Kidney (tissue), 14 donors: ENCODE measurements around the gene SH3TC2. TPM values are rescaled to one million over a fixed set of nuclear protein-coding genes. Genes with fewer than 3 reads are reported as not detected.

Experiments
- DNase-seq, 5 donors: peaks; one replicate each; pipeline ENCODE4 v3.0.0-alpha.2; 2013 to 2020
- FAIRE-seq: peaks from 2 replicates; lab custom pipeline; 2012; peaks lifted over from hg19 to GRCh38; lab: Jason Lieb, UNC
- H3K27ac ChIP-seq, 2 donors: one replicate each; pipeline ENCODE4 v1.7.0; 2013; ENCODE audit warnings: low read depth in 2 of 2, low read length in 2 of 2, inconsistent platforms in 1 of 2
- H3K27me3 ChIP-seq: one replicate; pipeline ENCODE4 v1.7.1; 2013; ENCODE audit warnings: low read length, inconsistent platforms; ENCODE audit not compliant: control insufficient read depth, insufficient read depth
- H3K36me3 ChIP-seq, 3 donors: one replicate each; pipeline versions ENCODE4 v1.7.0 to v1.7.1; 2013; ENCODE audit warnings: low read length in 3 of 3, control low read depth in 1 of 3, inconsistent platforms in 1 of 3; ENCODE audit not compliant: insufficient read depth in 3 of 3, control insufficient read depth in 2 of 3
- H3K4me1 ChIP-seq, 3 donors: one replicate each; pipeline versions ENCODE4 v1.7.0 to v1.7.1; 2013; ENCODE audit warnings: low read length in 3 of 3, inconsistent platforms in 1 of 3, low read depth in 1 of 3; ENCODE audit not compliant: control insufficient read depth in 2 of 3, insufficient read depth in 2 of 3
- H3K4me3 ChIP-seq, 3 donors: one replicate each; pipeline versions ENCODE4 v1.7.0 to v1.8.1; 2013; ENCODE audit warnings: low read length in 3 of 3, control low read depth in 1 of 3, inconsistent platforms in 1 of 3
- H3K9ac ChIP-seq, 3 donors: one replicate each; pipeline versions ENCODE4 v1.7.0 to v1.7.1; 2013; ENCODE audit warnings: low read length in 3 of 3, control low read depth in 1 of 3, inconsistent platforms in 1 of 3
- H3K9me3 ChIP-seq, 3 donors: one replicate each; pipeline versions ENCODE4 v1.7.0 to v1.7.1; 2013; ENCODE audit warnings: low read length in 3 of 3, control low read depth in 1 of 3, inconsistent platforms in 1 of 3; ENCODE audit not compliant: control insufficient read depth in 2 of 3, insufficient read depth in 1 of 3
- CTCF ChIP-seq: IDR thresholded peaks from 3 replicates; pipeline ENCODE4 v1.5.1; 2012; ENCODE audit warnings: mild to moderate bottlenecking, moderate library complexity, borderline replicate concordance; ENCODE audit not compliant: insufficient read depth; ENCODE audit errors: extremely low read depth
- intact Hi-C: fragments of 100-400 bp; cut with DNase I; formaldehyde crosslinking; loops from one replicate; pipeline ENCODE4 v1.11.1; 2022
- polyA plus RNA-seq: library from polyadenylated mRNA; stranded (reverse); fragments of 350-450 nt; fragmentation: Illumina TruSeq; extraction: RNeasy Lipid Tissue Mini Kit (QIAGEN cat#74804); gene quantifications from one replicate; pipeline ENCODE4 v1.2.3, GENCODE V29; 2014; ENCODE audit warnings: low read depth, low replicate concordance; ENCODE audit not compliant: insufficient read depth
- total RNA-seq: library from RNA; stranded (reverse); fragmentation: NEBNext Ultra II Directional; extraction: Animal tissue kit (Norgen Biotek cat#: 25700); gene quantifications from one replicate; pipeline ENCODE4 v1.2.1, GENCODE V29; 2021
- donor health status: control.
- donor health status: control.
- donor health status: control.
- donor health status: control.
- donor health status: control.
- donor health status: DM: yes; HTN: yes; CAD: no.
- donor health status: Normal renal cell carcinoma (clear cell type).

Gene SH3TC2
- total and polyA plus RNA-seq, 2 donors from 2014 or later = 0.17 to 1.3 TPM

GRCh38 chr5:149061341-149061740 lies 1.5 kb downstream of the SH3TC2 start:
- no peak for TF ChIP-seq CTCF
- H3K4me3 ChIP-seq = no peak overlapping the region
- H3K36me3 ChIP-seq = no peaks in the 10 kb centered on the region
- FAIRE-seq (no peak), DNase-seq (no peak)
- no peaks in the 10 kb centered on the region for H3K9me3 ChIP-seq
- peaks cover 0 to 2% (median 0%) of the 10 kb centered on the region in 3 donors for H3K4me1 ChIP-seq
- intact Hi-C loops = no loop called here
- H3K27me3 ChIP-seq = no peaks in the 10 kb centered on the region
- H3K9ac ChIP-seq = no peak overlapping the region
- H3K27ac ChIP-seq = no peak overlapping the region

DNA sequence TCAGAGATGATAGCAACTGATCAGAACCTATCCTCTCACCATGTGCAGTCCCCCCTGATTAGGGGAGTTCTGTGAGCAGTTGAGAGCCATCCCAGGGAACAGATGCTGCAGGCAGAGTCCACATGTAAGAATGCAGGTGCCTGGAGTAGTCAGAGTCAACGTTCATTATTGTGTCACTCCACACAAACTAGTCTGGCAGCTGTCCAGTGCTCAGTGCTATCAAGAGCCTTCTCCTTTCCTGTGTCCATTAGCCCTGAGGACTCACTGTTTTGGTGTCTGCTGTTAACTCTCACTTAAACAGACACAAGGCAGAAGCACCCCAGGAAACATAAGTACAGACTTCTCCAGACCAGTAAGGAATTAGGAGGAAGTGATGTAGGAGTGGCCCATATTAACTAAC lies 2.5 kb downstream of the SH3TC2 start:
- H3K9ac ChIP-seq = no peak overlapping the region
- intact Hi-C loops = no loop called here
- peaks cover 0 to 2% (median 0%) of the 10 kb centered on the region in 3 donors for H3K4me1 ChIP-seq
- no peak overlapping the region for H3K27ac ChIP-seq
- peak in 1 of 5 donors; percentile 20 for DNase-seq
- H3K4me3 ChIP-seq = no peak overlapping the region
- H3K36me3 ChIP-seq = no peaks in the 10 kb centered on the region
- TF ChIP-seq CTCF = no peak
- no peaks in the 10 kb centered on the region for H3K27me3 ChIP-seq
- H3K9me3 ChIP-seq = no peaks in the 10 kb centered on the region
- FAIRE-seq = no peak

- Histone ChIP-seq H3K9me3 (no peaks in the 10 kb centered on the region), H3K9ac (no peak overlapping the region), H3K27ac (no peak overlapping the region), H3K27me3 (no peaks in the 10 kb centered on the region), H3K4me1 (no peaks in the 10 kb centered on the region), H3K4me3 (no peak overlapping the region), H3K36me3 (no peaks in the 10 kb centered on the region)
- FAIRE-seq (peak; percentile 64), DNase-seq (no peak)
- intact Hi-C loops = no loop called here
- TF ChIP-seq CTCF = no peak
These were observed 6.2 kb downstream of the SH3TC2 start for GRCh38 chr5:149056616-149057165.

DNA sequence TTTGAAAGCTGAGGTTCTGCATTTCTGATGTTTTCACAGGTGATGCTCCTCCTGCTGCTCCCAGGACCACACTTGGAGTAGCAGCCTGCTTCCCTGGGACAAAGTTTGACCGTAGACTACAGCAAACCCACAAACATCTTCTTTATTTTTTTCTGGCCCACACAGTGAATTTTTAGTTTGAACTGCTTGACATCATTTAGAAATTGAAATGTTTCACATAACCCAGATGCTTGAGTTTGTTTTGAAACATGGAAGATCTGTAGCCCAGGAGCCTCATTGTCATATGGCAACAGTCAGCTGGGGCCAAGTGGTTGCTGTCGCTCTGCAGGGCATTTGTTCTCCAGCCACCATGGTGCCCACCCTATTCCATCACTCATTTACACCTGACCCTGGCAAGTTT lies 8.4 kb downstream of the SH3TC2 start:
- no peak for FAIRE-seq
- intact Hi-C loops = no loop called here

More for the DNA sequence above, 8.4 kb downstream of the SH3TC2 start:
- Histone ChIP-seq H3K4me1 (no peaks in the 10 kb centered on the region), H3K4me3 (no peak overlapping the region), H3K9ac (no peak overlapping the region), H3K36me3 (no peaks in the 10 kb centered on the region), H3K27ac (no peak overlapping the region), H3K9me3 (no peaks in the 10 kb centered on the region), H3K27me3 (no peaks in the 10 kb centered on the region)
- no peak for DNase-seq
- TF ChIP-seq CTCF = no peak
